Brain microvascular endothelial cell (primary cell): ENCODE results near the gene UBXN7.
"Not testable (repeated sequence)": the region's sequence is repeated elsewhere in the genome, so short reads cannot be mapped to it uniquely, and the experiment has no call there.

Experiments
- DNase-seq: peaks from one replicate; pipeline ENCODE4 v3.0.0-alpha.2; 2020
- H3K27ac ChIP-seq: fragments of 250-450 bp; sonication (Bioruptor Pico); 2 replicates; pipeline ENCODE4 v1.5.1; 2020; ENCODE audit warnings: mild to moderate bottlenecking, moderate library complexity
- H3K27me3 ChIP-seq: fragments of 250-450 bp; sonication (Bioruptor Pico); replicated peaks from 2 replicates; pipeline ENCODE4 v1.5.1; 2020; ENCODE audit warnings: mild to moderate bottlenecking
- H3K36me3 ChIP-seq: fragments of 250-450 bp; sonication (Bioruptor Pico); replicated peaks from 2 replicates; pipeline ENCODE4 v1.5.1; 2020; ENCODE audit warnings: mild to moderate bottlenecking
- H3K4me3 ChIP-seq: 2 replicates; pipeline ENCODE4 v1.5.1; 2011; ENCODE audit warnings: low read depth, mild to moderate bottlenecking, control low read depth, low read length, moderate library complexity
- in situ Hi-C: cut with HindIII; loops from 2 replicates; pipeline ENCODE4 v1.10.0; 2017; ENCODE audit warnings: low sequenced_read_pairs, low pct_ligation_motif_present
- TF ChIP-seq, protein P1 (sequence below): IDR thresholded peaks from 2 replicates; pipeline ENCODE4 v1.5.1; 2011; ENCODE audit warnings: low read depth, mild to moderate bottlenecking, moderate library complexity, low read length, control low read depth, inconsistent platforms; ENCODE audit errors: missing control alignments

The UBXN7 gene

DNA sequence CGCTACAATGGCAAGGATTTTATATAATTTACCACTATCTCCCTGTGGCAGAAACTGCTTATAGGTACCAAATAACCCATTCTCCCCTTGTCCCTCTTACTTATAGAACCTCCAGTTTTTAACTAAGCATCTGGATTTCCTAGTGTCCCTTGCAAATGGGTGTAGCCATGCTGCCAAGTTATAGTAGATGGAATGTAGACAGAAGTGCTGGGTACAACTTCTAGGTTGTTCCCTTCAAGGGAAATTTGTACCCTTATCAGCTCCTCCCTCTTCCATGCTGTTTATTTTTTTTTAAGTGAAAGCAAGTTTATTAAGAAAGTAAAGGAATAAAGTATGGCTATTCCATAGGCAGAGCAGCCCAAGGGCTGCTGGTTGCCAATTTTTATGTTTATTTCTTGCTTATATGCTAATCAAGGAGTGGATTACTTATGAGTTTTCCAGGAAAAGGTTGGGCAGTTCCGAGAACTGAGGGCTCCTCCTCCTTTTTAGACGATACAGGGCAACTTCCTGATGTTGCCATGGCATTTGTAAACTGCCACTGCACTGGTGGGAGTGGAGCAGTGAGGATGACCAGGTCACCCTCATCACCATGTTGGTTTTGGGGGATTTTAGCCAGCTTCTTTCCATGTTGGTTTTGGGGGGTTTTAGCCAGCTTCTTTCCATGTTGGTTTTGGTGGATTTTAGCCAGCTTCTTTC is 53.9 kb downstream of the UBXN7 start:
- no peaks in the 10 kb centered on the region for H3K27me3 ChIP-seq
- no peak for DNase-seq
- in situ Hi-C loops: no loop called here
- TF ChIP-seq, protein P1, sequence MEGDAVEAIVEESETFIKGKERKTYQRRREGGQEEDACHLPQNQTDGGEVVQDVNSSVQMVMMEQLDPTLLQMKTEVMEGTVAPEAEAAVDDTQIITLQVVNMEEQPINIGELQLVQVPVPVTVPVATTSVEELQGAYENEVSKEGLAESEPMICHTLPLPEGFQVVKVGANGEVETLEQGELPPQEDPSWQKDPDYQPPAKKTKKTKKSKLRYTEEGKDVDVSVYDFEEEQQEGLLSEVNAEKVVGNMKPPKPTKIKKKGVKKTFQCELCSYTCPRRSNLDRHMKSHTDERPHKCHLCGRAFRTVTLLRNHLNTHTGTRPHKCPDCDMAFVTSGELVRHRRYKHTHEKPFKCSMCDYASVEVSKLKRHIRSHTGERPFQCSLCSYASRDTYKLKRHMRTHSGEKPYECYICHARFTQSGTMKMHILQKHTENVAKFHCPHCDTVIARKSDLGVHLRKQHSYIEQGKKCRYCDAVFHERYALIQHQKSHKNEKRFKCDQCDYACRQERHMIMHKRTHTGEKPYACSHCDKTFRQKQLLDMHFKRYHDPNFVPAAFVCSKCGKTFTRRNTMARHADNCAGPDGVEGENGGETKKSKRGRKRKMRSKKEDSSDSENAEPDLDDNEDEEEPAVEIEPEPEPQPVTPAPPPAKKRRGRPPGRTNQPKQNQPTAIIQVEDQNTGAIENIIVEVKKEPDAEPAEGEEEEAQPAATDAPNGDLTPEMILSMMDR: no peak
- no peaks in the 10 kb centered on the region for H3K36me3 ChIP-seq
- H3K4me3 ChIP-seq: no peak overlapping the region
- H3K27ac ChIP-seq: no peak overlapping the region

DNA sequence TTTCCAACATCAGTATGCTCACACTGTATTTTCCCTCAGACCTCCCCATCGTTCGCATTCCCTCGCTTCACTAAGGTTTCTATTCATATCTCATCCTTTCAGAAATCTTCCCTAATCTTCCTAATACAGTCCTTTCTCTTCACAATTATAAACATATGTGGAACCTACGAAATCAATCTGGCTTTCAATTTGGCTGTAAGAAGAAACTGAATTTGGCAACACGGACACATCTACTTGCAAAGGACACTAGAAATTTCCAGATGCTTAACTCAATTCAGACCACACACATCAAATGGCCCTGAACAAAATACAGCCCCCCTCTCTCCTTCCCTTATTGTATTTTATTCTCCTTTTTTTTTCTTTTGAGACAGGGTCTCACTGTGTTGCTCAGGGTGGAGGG is 54.9 kb downstream of the UBXN7 start:
- Histone ChIP-seq H3K27ac (no peak overlapping the region), H3K4me3 (no peak overlapping the region), H3K36me3 (no peaks in the 10 kb centered on the region), H3K27me3 (no peaks in the 10 kb centered on the region)
- no peak for DNase-seq
- TF ChIP-seq, protein P1: no peak
- in situ Hi-C loops: no loop called here

DNA sequence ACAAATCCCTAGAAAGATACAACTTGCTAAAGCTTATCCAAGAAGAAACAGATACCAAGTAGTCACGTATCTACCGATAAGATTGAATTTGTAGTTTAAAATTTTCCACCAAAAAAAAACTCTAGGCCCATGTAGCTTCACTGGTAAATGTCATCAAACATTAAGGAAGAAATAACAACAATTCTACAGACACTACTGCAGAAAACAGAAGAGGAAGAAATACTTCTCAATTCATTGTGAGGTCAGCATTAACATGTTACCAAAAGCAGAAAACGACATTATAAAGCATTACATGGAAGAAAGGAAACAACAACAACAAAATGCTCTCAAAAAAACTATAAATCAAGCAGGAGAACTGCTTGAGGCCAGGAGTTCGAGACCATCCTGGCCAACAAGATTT is 66.5 kb downstream of the UBXN7 start:
- no peak overlapping the region for H3K4me3 ChIP-seq
- H3K27ac ChIP-seq: no peak overlapping the region
- no peaks in the 10 kb centered on the region for H3K27me3 ChIP-seq
- TF ChIP-seq, protein P1: no peak
- no peak for DNase-seq
- H3K36me3 ChIP-seq: peaks cover 23% of the 10 kb centered on the region
- in situ Hi-C loops: no loop called here

DNA sequence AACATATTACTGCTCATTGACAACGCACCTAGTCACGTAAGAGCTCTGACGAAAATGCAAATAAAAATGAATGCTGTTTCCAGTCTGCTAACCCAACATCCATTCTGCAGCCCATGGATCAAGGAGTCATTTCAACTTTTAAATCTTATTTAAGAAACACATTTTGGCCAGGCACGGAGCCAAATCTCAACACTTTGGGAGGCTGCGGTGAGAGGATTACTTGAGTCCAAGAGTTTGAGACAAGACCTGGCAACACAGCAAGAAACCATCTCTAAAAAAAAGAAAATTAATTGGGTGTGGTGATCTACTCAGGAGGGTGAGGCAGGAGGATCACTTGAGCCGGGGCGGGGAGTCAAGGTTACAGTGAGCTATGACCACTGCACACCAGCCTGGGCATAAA is 71.6 kb downstream of the UBXN7 start:
- Histone ChIP-seq H3K27me3 (no peaks in the 10 kb centered on the region), H3K27ac (no peak overlapping the region), H3K4me3 (no peak overlapping the region), H3K36me3 (peaks cover 49% of the 10 kb centered on the region)
- TF ChIP-seq, protein P1: no peak
- in situ Hi-C loops: no loop called here
- no peak for DNase-seq

DNA sequence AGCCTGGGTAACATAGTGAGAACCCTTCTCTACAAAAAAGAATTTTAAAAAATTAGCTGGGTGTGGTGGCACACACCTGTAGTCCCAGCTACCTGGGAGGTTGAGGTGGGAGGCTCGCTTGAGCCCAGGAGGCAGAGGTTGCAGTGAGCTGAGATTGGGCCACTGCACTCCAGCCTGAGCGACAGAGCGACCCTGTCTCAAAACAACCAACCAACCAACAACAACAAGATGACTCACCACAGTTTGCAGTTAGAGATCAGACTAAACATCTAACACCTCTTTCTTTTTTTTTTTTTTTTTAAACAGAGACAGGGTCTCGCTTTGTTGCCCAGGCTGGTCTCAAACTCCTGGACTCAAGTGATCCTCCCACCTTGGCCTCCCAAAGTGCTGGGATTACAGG is 73.7 kb downstream of the UBXN7 start:
- DNase-seq, H3K27ac ChIP-seq, H3K27me3 ChIP-seq, in situ Hi-C loops, H3K4me3 ChIP-seq: not testable (repeated sequence)
- H3K36me3 ChIP-seq: peaks cover 64% of the 10 kb centered on the region

DNA sequence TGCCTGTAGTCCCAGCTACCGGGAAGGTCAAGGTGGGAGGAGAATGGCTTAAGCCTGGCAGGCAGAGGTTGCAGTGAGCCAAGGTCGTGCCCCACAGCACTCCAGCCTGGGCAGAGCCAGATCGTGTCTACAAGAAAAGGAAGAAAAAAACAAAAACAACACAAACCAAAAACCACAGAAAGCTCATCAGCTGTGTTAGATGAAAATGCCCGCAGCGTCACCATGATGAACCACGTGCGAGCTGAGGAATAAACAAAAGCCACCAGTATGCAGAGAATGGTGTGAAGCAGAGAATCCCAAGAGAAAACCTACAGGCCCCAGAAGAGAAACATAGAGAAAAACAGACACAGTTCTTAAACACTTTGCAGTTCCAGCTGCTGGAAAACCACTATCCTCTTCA is 74.3 kb downstream of the UBXN7 start:
- peaks cover 60% of the 10 kb centered on the region for H3K36me3 ChIP-seq
- H3K27ac ChIP-seq: no peak overlapping the region
- in situ Hi-C loops: no loop called here
- TF ChIP-seq, protein P1: no peak
- H3K27me3 ChIP-seq: no peaks in the 10 kb centered on the region
- H3K4me3 ChIP-seq: no peak overlapping the region
- DNase-seq: no peak
